ENCODE results near the gene SLC1A2. TPM values are rescaled to one million over a fixed set of nuclear protein-coding genes. Genes with fewer than 3 reads are reported as not detected.
"Not testable (repeated sequence)": the region's sequence is repeated elsewhere in the genome, so short reads cannot be mapped to it uniquely, and the experiment has no call there.

The SLC1A2 gene
- total RNA-seq, 1 donor from 2014 or later, result 9.1 TPM

GRCh38 chr11:35232891-35233330, 186.4 kb downstream of the SLC1A2 start:
- DNase-seq (ENCODE audit: low spot score) (no peak), ATAC-seq (no peak)

- ATAC-seq, result no peak
These were observed 188.1 kb downstream of the SLC1A2 start for GRCh38 chr11:35231076-35231860.

GRCh38 chr11:35230388-35230787, 189.0 kb downstream of the SLC1A2 start:
- DNase-seq (ENCODE audit: low spot score), result no peak
- no peak for ATAC-seq

More at GRCh38 chr11:35231076-35231860, 188.1 kb downstream of the SLC1A2 start:
- DNase-seq (ENCODE audit: low spot score), result no peak

DNA sequence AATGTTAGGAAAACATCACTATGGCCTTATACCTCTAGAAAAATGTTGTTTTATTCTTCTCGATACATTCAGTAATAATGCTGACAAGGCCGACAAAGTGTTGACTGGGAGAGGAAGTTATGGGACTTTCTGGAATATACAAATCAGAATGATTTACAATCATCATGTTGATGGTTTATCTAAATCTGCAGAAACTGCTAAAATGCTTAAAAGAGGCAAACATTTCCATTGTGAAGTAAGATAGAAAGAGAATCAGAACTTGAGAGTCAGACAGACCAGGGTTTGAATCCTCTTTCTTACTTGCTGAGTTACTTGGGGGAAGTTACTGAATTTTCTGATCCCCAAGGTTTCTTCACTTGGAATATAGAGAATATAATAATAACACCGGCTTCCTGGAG, 191.0 kb downstream of the SLC1A2 start:
- no peak for ATAC-seq
- no peak for DNase-seq (ENCODE audit: low spot score)

DNA sequence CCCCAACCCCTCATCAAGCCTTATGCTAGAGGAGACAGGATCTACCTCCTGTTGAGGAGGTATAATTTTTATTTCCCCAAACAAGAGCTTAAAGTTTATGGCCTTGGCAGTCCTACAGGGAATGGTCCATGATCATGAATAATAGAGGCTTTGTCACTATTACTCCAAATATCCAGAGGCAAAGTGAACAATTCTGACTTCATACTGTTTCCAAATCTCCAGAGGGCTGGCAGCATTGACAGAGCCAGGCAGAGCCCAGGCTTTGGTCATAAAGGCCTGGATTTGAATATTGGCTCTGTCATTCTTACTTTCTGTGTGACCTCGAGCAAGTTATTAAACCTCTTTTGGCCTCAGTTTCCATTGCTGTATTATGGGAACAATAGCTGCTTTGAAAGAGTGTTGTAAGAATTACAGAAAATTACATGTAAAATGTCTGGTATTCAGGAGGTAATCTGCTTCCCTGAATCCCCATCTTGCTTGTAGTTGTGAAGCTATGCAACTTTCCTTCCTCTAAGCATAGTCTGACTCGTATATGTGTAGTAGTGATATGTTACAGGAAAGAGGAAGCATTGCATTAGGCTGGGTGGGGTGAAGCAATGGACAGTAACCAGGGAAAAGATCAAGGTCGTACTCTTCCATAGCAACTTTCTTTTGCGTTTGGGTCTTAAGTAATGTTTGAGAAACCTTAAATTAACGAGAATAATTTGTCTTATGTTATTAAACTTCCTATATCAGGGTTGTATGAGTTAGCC, 191.6 kb downstream of the SLC1A2 start:
- DNase-seq (ENCODE audit: low spot score), result no peak
- peak; percentile 43 for ATAC-seq

- ATAC-seq; DNase-seq (ENCODE audit: low spot score): not testable (repeated sequence)
These were observed 192.6 kb downstream of the SLC1A2 start for GRCh38 chr11:35226756-35227155.

GRCh38 chr11:35225946-35226520, 193.3 kb downstream of the SLC1A2 start:
- DNase-seq (ENCODE audit: low spot score), result no peak
- no peak for ATAC-seq

DNA sequence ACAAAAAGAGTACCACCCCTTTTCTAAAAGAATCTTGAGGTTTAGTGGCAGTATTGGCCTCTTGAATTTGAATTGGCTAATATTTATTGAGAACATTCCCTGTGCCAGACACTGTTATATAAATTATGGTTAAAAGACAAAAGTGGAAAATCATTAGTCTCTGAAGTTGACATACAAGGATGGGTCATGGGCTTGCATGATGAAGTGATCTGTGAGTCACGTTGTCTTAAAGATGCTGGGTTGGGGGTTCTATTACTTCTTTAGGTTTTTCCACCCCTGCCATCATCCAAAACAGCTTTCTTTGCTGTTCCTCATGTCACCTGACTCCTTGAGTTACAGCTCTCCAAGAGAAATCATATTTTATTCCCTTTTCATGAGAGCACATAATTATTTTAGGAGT, 195.4 kb downstream of the SLC1A2 start:
- DNase-seq (ENCODE audit: low spot score) (no peak), ATAC-seq (no peak)

- DNase-seq (ENCODE audit: low spot score) (no peak), ATAC-seq (no peak)
These were observed 196.0 kb downstream of the SLC1A2 start for GRCh38 chr11:35223371-35223796.

GRCh38 chr11:35218956-35219355, 200.4 kb downstream of the SLC1A2 start:
- ATAC-seq (no peak), DNase-seq (ENCODE audit: low spot score) (no peak)

DNA sequence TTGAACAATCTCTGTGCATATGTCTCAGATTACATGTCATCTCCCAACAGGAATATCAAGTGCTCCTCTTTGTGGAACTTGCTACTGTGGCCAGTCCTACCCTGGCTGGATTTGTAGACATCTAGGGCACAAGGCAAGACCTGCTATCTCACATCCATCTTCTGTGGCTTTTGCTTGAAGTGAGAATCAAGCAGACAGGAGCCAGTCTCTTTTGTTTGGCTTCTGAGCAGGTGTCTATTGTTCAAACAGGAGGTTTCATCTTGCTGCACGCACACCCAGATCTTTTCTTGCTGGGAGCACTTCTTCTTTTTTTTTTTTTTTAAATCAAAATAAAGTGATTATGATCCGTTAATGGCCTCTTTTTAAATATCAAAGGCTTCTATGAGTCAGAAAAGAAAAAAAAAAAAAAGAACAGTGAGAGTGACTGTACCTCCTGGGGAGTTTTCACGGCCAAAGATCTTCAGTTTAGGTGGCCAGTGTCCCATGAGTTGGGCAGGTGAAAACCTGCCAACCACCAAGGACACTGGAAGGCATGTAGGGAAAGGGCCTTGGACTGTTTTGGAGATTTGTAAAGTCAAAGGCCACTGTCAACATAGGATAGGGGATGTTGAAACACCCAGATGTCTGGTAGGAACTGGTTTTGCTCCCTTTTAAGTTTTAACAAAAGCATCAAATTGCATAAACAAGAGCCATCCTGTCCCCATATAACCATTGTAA, 202.2 kb downstream of the SLC1A2 start:
- DNase-seq (ENCODE audit: low spot score), result no peak
- peak; percentile 71 for ATAC-seq

- ATAC-seq, result no peak
- no peak for DNase-seq (ENCODE audit: low spot score)
These were observed 203.4 kb downstream of the SLC1A2 start for GRCh38 chr11:35215945-35216344.

DNA sequence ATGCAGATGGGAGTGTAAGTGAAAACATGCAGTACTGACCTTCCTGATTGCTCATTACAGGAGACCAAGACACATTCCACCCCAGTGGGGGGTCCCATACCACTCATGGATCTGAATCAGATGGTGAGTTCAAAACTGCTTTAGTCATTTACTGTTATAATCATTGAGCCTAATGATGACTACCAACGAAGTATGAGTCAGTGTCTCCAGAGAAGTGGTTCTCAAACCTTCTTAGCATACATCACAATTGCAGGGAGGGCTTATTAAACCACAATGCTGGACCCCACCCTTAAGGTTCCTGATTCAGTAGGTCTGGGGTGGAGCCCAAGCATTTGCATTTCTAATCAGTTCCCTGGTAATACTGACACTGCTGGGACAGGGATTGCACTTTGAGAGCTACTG, 204.6 kb downstream of the SLC1A2 start:
- ATAC-seq, result no peak
- DNase-seq (ENCODE audit: low spot score), result no peak

GRCh38 chr11:35214226-35214770, 205.1 kb downstream of the SLC1A2 start:
- ATAC-seq, result no peak
- no peak for DNase-seq (ENCODE audit: low spot score)

DNA sequence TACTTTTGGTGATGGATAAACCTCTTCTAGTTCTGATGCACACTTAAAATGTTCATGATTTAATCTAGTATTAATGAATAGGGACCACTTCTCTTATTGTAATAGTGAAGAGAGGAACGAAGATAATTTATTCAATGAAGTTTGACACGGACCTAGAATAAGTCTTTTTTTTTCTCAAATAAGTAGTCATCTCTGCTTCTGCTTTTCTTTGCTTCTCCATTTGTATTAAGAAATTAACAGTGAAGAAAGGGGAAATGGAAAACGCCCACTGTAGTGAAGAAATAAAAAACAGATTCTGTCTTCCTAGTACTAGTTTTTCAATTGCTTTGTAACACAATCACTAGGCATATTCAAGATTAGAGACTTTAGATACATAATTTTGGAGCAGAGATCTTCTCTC, 207.4 kb downstream of the SLC1A2 start:
- ATAC-seq (no peak), DNase-seq (ENCODE audit: low spot score) (no peak)

GRCh38 chr11:35210876-35211546, 208.3 kb downstream of the SLC1A2 start:
- ATAC-seq, result peak; percentile 59
- DNase-seq (ENCODE audit: low spot score), result no peak

DNA sequence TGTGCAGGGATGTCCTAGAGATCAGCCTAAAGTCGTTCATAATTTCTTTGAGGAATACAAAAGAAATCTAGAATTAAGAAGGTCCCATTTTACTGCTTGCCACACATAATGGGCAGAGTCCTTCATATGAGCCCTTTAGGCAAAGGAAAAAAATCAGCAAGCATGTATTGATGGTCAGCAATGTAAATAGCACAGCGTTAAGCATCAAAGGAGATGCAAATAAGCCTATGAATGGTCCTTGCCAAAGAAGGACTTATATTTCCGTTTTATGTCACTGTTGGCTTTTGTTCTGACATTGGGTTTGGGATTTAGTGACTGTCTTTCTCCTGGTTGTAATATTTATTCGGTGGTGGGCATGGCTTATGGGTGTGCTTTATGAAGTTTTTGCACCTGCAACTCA, 210.6 kb downstream of the SLC1A2 start:
- ATAC-seq (no peak), DNase-seq (ENCODE audit: low spot score) (no peak)

GRCh38 chr11:35207471-35208403, 211.6 kb downstream of the SLC1A2 start:
- no peak for DNase-seq (ENCODE audit: low spot score)
- no peak for ATAC-seq

DNA sequence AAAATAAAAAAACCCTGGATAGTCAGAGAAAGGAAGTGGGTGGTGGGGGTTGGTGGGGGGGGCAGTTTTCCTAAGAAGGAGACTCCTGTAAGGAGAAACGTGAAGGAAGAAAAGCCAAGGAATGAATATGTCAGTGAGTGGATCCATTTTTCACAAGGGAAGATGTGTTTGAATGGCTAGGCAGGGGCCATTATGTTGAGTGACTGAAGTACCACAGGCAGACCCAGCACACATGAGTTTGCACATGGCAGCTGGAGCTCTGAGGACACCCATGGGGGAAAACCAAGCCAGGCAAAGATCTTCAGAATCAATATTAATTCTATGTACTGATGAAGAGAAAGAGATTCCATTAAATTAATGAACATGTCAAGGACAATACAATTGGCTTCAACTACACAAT, 212.7 kb downstream of the SLC1A2 start:
- no peak for ATAC-seq
- DNase-seq (ENCODE audit: low spot score), result no peak

All from left lobe of liver (tissue), 2 donors.